Heart right ventricle (tissue), 16 donors: ENCODE measurements around the gene MUCL3. TPM values are rescaled to one million over a fixed set of nuclear protein-coding genes. Genes with fewer than 3 reads are reported as not detected.

Experiments used
- ATAC-seq, 8 donors: fragments of 200-7000 bp; cut with Tn5 transposase; one replicate each; pipeline ENCODE4 v1.9.1; 2020; ENCODE audit warnings: mild to moderate bottlenecking in 8 of 8, moderate library complexity in 8 of 8, moderate number of reproducible peaks in 1 of 8
- DNase-seq, 2 donors: peaks; one replicate each; pipeline ENCODE4 v3.0.0-alpha.2; 2020
- H3K27ac ChIP-seq, 10 donors: fragments of 200-600 bp; sonication (generic) in 2 of 10; one replicate each; pipeline versions ENCODE4 v1.5.0 to v1.8.0; 2020 to 2022; ENCODE audit warnings: mild to moderate bottlenecking in 3 of 10
- H3K27me3 ChIP-seq, 7 donors: fragments of 200-600 bp; one replicate each; pipeline ENCODE4 v1.8.0; 2021 to 2022; ENCODE audit warnings: mild to moderate bottlenecking in 2 of 7
- H3K36me3 ChIP-seq, 9 donors: fragments of 200-600 bp; sonication (generic) in 1 of 9; one replicate each; pipeline versions ENCODE4 v1.5.0 to v1.8.0; 2020 to 2022; ENCODE audit warnings: mild to moderate bottlenecking in 2 of 9
- H3K4me1 ChIP-seq, 9 donors: fragments of 200-600 bp; sonication (generic) in 1 of 9; one replicate each; pipeline versions ENCODE4 v1.5.0 to v1.8.0; 2020 to 2022; ENCODE audit warnings: mild to moderate bottlenecking in 4 of 9
- H3K4me3 ChIP-seq, 10 donors: fragments of 200-600 bp; sonication (generic) in 2 of 10; one replicate each; pipeline versions ENCODE4 v1.5.0 to v1.8.0; 2020 to 2022; ENCODE audit warnings: mild to moderate bottlenecking in 7 of 10, moderate library complexity in 2 of 10
- H3K9me3 ChIP-seq, 11 donors: fragments of 200-600 bp in 10 of 11; sonication (generic) in 2 of 11; one replicate each; pipeline versions ENCODE4 v1.5.0 to v1.8.0; 2013 to 2022; ENCODE audit warnings: mild to moderate bottlenecking in 2 of 11, control low read depth in 1 of 11, moderate library complexity in 1 of 11
- WGBS, 2 donors: extraction: QIAGEN DNeasy Blood & Tissue Kit; methylation state at CpG; one replicate each; pipeline ENCODE4 v1.1.7; 2013; ENCODE audit warnings: inconsistent platforms in 1 of 2; 5-methylcytosine and 5-hydroxymethylcytosine counted together
- intact Hi-C, 10 donors: fragments of 100-400 bp; cut with DNase I; formaldehyde crosslinking; loops; one replicate each; pipeline versions ENCODE4 v1.11.1 to v1.14.2; 2022
- polyA plus RNA-seq, 2 donors: library from polyadenylated mRNA; stranded (reverse); fragments of 200-250 nt; gene quantifications; one replicate each; pipeline ENCODE4 v1.2.3, GENCODE V29; 2013
- total RNA-seq, 10 donors: library from RNA; stranded (reverse); fragmentation: NEBNext Ultra II Directional in 3 of 10; extraction: Animal tissue kit (Norgen Biotek cat#: 25700) in 3 of 10; gene quantifications; one replicate each; pipeline versions ENCODE4 v1.2.1 to v1.2.4, GENCODE V29; 2021 to 2023
- TF ChIP-seq, protein P1 (sequence below), 9 donors: fragments of 200-600 bp; sonication (generic) in 2 of 9; IDR thresholded peaks; one replicate each; pipeline versions ENCODE4 v1.5.0 to v1.8.0; 2021 to 2022; ENCODE audit warnings: antibody characterized with exemption in 9 of 9, mild to moderate bottlenecking in 5 of 9, moderate library complexity in 1 of 9
- donor health status: Arrhythmogenic right ventricular cardiomyopathy.
- donor health status: ischemic (EF 13 %, LVEDD 7.1; RV severe dilation, severe dysfunction).
- donor health status: healthy with polysubstance abuse.
- donor health status: DM: no; HTN: yes; CAD: no.
- donor health status: DM: no; HTN: no; CAD: no.
- donor health status: ischemic (EF 25% LVEDD 6.9; RV normal size, moderate dysfunction).
- donor health status: ischemic (EF 25% LVEDD 5.7; RV mildly dilated, moderate dysfunction).
- donor health status: healthy.
- donor health status: DM: yes; HTN: yes; CAD: no.
- donor health status: Ischemic cardiomyopathy.
- donor health status: ischemic (EF 35%, LVEDD 5.7; RV mildly dilated, moderate dysfunction).
- donor health status: nonischemic (EF 11% LVEDD 7.7; RV severe dilation, severe dysfunction).
- donor health status: DM: yes; HTN: yes; CAD: no.
- donor health status: PGD.
- donor health status: ischemic (EF 29% LVEDD 5.4; RV normal size, mild dysfunction).
- donor health status: nonischemic (EF 23%, LVEDD 6.1; RV moderate dilation, normal function).

The MUCL3 gene
- total and polyA plus RNA-seq, 12 donors: 0.08 TPM; not detected in 11

DNA sequence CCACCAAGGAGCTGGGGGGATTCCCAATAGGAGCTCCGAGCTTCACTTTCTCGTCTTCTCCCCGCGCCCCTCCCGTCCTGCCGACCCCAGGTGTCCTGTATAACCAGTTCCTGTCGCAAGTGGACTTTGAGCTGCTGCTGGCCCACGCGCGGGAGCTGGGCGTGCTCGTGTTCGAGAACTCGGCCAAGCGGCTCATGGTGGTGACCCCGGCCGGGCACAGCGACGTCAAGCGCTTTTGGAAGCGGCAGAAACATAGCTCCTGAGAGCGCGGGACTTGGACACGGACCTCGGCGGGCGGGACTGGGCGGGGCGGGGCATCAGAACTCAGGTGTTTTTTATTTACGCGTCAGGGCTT, 27.1 kb upstream of the MUCL3 start:
- 4 to 5% methylated on average over 31 of the region's 31 CpGs for WGBS, 2 donors
- TF ChIP-seq, protein P1, sequence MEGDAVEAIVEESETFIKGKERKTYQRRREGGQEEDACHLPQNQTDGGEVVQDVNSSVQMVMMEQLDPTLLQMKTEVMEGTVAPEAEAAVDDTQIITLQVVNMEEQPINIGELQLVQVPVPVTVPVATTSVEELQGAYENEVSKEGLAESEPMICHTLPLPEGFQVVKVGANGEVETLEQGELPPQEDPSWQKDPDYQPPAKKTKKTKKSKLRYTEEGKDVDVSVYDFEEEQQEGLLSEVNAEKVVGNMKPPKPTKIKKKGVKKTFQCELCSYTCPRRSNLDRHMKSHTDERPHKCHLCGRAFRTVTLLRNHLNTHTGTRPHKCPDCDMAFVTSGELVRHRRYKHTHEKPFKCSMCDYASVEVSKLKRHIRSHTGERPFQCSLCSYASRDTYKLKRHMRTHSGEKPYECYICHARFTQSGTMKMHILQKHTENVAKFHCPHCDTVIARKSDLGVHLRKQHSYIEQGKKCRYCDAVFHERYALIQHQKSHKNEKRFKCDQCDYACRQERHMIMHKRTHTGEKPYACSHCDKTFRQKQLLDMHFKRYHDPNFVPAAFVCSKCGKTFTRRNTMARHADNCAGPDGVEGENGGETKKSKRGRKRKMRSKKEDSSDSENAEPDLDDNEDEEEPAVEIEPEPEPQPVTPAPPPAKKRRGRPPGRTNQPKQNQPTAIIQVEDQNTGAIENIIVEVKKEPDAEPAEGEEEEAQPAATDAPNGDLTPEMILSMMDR (IDR thresholded peaks at IDR 0.05): no peak
- ATAC-seq (peak; percentile 25 to 66 (median 50)), DNase-seq (no peak)
- intact Hi-C loops: loop anchor here in 6 of 10 donors (1.0 to 10.0 kb wide), 6 partner anchors 129 to 159 kb away; no protein-coding TSS in a partner anchor
- no peaks in the 10 kb centered on the region for H3K27me3 ChIP-seq
- peak overlapping the region; percentile 40 to 86 (median 62) for H3K4me3 ChIP-seq
- H3K36me3 ChIP-seq: peaks cover 0 to 66% (median 32%) of the 10 kb centered on the region in 9 donors
- peaks cover 5 to 36% (median 29%) of the 10 kb centered on the region in 9 donors for H3K4me1 ChIP-seq
- peak overlapping the region; percentile 33 to 98 (median 93) for H3K27ac ChIP-seq
- H3K9me3 ChIP-seq: no peaks in the 10 kb centered on the region

DNA sequence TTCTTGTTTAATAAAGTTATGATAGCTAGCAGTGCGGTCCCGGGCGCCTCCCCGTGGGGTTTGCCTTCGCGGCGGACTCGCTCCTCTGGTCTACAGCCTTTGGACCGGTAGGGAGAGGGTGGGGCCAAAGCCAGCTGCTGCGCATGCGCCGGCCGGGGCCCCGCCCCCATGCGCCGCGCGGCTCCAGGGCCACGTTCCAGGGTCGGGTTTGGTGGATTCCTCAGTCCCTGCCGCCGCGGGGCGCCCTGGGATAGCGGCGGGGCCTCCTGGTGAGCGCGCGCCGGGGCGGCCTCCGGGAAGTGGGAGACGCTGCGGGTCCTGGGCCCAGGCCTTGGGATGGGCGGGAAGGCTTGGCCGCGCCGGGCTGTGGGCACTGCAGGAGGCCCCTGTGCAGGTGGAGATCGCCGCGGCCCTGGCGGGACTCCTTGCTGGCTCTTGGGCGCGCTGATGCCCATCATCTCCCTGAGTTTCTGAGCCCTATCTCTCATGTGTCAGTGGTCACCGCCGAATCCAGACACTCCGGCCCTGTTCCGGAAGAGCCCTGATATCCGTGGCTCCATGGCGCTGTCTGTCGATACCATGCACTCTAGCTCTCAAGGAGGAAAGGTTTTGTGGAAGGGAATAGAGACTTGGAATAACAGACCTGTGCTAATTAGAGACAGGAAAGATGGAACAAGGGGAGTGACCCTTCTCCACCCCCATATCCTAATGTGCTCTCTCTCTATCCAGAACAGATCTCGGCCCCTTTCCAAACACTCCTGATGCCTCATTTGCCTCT, 26.5 kb upstream of the MUCL3 start, which contains the start of gene VARS2:
VARS2 (plus strand) TSS at position 163 of the 778 bp plus-strand sequence; CDS start at position 762, 599 bp downstream.
- Histone ChIP-seq H3K4me3 (peak within 1 kb of the TSS; percentile 40 to 86 (median 62)), H3K4me1 (peaks cover 5 to 31% (median 24%) of the 10 kb centered on the region in 9 donors), H3K27me3 (no peaks in the 10 kb centered on the region), H3K36me3 (peaks cover 0 to 72% (median 36%) of the 10 kb centered on the region in 9 donors), H3K9me3 (no peaks in the 10 kb centered on the region), H3K27ac (peak within 1 kb of the TSS; percentile 76 to 98 (median 93))
- intact Hi-C loops: loop anchor here in 6 of 10 donors (1.0 to 10.0 kb wide), 6 partner anchors 129 to 158 kb away; no protein-coding TSS in a partner anchor
- DNase-seq (peak; percentile 90 to 92), ATAC-seq (peak; percentile 94 to 98 (median 97))
- WGBS, 2 donors: 0% methylated on average over 50 to 52 of the region's 52 CpGs
- TF ChIP-seq, protein P1 (IDR thresholded peaks at IDR 0.05): peak in 8 of 9 donors; percentile 7 to 65 (median 42)

DNA sequence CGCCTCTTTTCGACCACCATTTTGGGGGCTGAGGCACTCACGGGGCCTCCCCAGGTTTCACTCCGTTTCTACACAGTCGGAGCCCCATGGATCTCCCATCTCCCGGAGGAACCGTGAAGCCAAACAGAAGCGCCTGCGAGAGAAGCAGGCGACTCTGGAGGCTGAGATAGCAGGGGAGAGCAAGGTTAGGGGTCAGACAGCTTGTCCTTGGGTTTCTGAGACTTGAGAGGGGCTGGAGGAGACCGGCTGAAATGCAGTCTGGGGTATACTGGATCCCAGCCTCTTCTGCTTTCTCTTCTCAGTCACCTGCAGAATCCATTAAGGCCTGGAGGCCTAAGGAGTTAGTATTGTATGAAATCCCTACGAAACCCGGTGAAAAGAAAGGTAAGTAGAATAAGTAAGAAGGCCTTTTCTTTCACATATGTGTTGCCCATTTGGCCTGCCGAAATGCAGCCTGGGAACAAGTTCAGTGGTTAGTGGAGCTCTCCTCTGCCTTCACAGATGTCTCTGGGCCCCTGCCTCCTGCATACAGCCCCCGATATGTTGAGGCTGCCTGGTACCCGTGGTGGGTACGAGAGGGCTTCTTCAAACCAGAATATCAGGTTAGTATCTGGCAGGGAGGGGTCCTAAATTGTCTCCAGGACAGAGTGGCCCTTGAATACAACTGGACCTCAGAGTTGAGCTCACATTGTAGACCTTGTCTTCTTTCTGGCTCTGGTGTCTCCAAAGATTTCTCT, 25.8 kb upstream of the MUCL3 start:
- ATAC-seq: peak in 6 of 8 donors; percentile 1 to 10 (median 3)

More for the DNA sequence above, 25.8 kb upstream of the MUCL3 start:
- Histone ChIP-seq H3K9me3 (no peaks in the 10 kb centered on the region), H3K27me3 (no peaks in the 10 kb centered on the region), H3K36me3 (peaks cover 0 to 72% (median 42%) of the 10 kb centered on the region in 9 donors), H3K27ac (peak overlapping the region; percentile 76 to 98 (median 93)), H3K4me1 (peaks cover 5 to 26% (median 23%) of the 10 kb centered on the region in 9 donors), H3K4me3 (peak overlapping the region; percentile 40 to 86 (median 62))
- intact Hi-C loops: loop anchor here in 8 of 10 donors (1.0 to 10.0 kb wide), 11 partner anchors 127 to 172 kb away; no protein-coding TSS in a partner anchor
- DNase-seq: peak in 1 of 2 donors; percentile 12
- TF ChIP-seq, protein P1 (IDR thresholded peaks at IDR 0.05): no peak
- 38 to 39% methylated on average over 17 of the region's 17 CpGs for WGBS, 2 donors
